OCI-LY3 (cell line): ENCODE results near the gene RNF41.

Experiments used
- CTCF ChIP-seq: fragments of 200-600, 300-600 bp; sonication (generic); IDR thresholded peaks from 2 replicates; pipeline ENCODE4 v1.5.1; 2014; ENCODE audit warnings: antibody characterized with exemption, low read length, low read depth
- EZH2phosphoT487 ChIP-seq: fragments of 200-600 bp; shearing (Covaris generic); IDR thresholded peaks from 2 replicates; pipeline ENCODE4 v1.6.1; 2018; ENCODE audit warnings: antibody characterized with exemption, mixed run types, low read depth

- no peak for TF ChIP-seq CTCF
- no peak for TF ChIP-seq EZH2phosphoT487
These were observed 13.7 kb downstream of the RNF41 start for GRCh38 chr12:56208006-56208405.
